HEK293 (cell line): Measurements from ENCODE around the gene APOL2.
"Not testable (repeated sequence)": the region's sequence is repeated elsewhere in the genome, so short reads cannot be mapped to it uniquely, and the experiment has no call there.

ENCODE experiments used
- CTCF ChIA-PET: fragments of 350-600 bp; formaldehyde crosslinking; extraction: SDS; loops from one replicate; lab custom pipeline; 2021; ENCODE audit warnings: antibody characterized with exemption; lab: Yijun Ruan, JAX
- POLR2A ChIA-PET: fragments of 300-600 bp; formaldehyde crosslinking; extraction: SDS; loops from one replicate; lab custom pipeline; 2020; ENCODE audit warnings: antibody characterized with exemption, inconsistent platforms; lab: Yijun Ruan, JAX
- H3K27ac ChIP-seq: fragments of 200-500 bp; sonication (Bioruptor generic); 2 replicates; pipeline ENCODE4 v1.5.1; 2014; ENCODE audit warnings: low read depth, low read length, control low read depth, inconsistent platforms; ENCODE audit errors: extremely low read depth
- H3K36me3 ChIP-seq, 2 experiments: fragments of 200-500 bp in 1 of 2; sonication (Bioruptor generic) in 1 of 2; 1 replicate in 1 of 2; 2 replicates in 1 of 2; pipeline ENCODE4 v1.5.1; 2014 to 2017; ENCODE audit warnings: inconsistent platforms in 2 of 2, low read length in 2 of 2; ENCODE audit not compliant: control insufficient read depth in 2 of 2, insufficient read depth in 1 of 2
- H3K4me1 ChIP-seq: fragments of 200-500 bp; sonication (Bioruptor generic); 2 replicates; pipeline ENCODE4 v1.5.1; 2014; ENCODE audit warnings: mild to moderate bottlenecking, low read length, inconsistent platforms; ENCODE audit not compliant: control insufficient read depth, insufficient read depth
- H3K4me3 ChIP-seq: 2 replicates; pipeline ENCODE4 v1.5.1; 2011; ENCODE audit warnings: low read depth, mild to moderate bottlenecking, control low read depth, low read length, moderate library complexity
- H3K9me3 ChIP-seq: fragments of 200-500 bp; sonication (Bioruptor generic); 2 replicates; pipeline ENCODE4 v1.5.1; 2014; ENCODE audit warnings: low read depth, low read length, inconsistent platforms; ENCODE audit not compliant: control insufficient read depth, insufficient read depth
- ELK4 ChIP-seq: IDR thresholded peaks from 2 replicates; pipeline ENCODE4 v1.6.1; 2011; ENCODE audit warnings: mild to moderate bottlenecking, low read depth, low read length, borderline replicate concordance
- HOXA7 ChIP-seq: sonication (generic); formaldehyde crosslinking; IDR thresholded peaks from 2 replicates; pipeline ENCODE4 v1.8.1; 2022; ENCODE audit warnings: missing genetic modification reagents, borderline replicate concordance
- KLF16 ChIP-seq: fragments of 450-650 bp; formaldehyde crosslinking; IDR thresholded peaks from 2 replicates; pipeline ENCODE4 v1.5.1; 2017; ENCODE audit warnings: missing biosample characterization, missing genetic modification characterization
- OSR2 ChIP-seq: fragments of 450-650 bp; formaldehyde crosslinking; IDR thresholded peaks from 2 replicates; pipeline ENCODE4 v1.5.1; 2016; ENCODE audit warnings: missing biosample characterization, missing genetic modification characterization
- ZBTB1 ChIP-seq: fragments of 450-650 bp; formaldehyde crosslinking; IDR thresholded peaks from 2 replicates; pipeline ENCODE4 v1.5.1; 2016; ENCODE audit warnings: missing biosample characterization, missing genetic modification characterization
- ZFP3 ChIP-seq: fragments of 450-650 bp; formaldehyde crosslinking; IDR thresholded peaks from 2 replicates; pipeline ENCODE4 v1.5.1; 2016; ENCODE audit warnings: low read depth, missing biosample characterization, missing genetic modification characterization
- ZNF114 ChIP-seq: fragments of 450-650 bp; formaldehyde crosslinking; IDR thresholded peaks from 2 replicates; pipeline ENCODE4 v1.5.0; 2017; ENCODE audit warnings: missing biosample characterization, missing genetic modification characterization
- ZNF148 ChIP-seq: fragments of 450-650 bp; formaldehyde crosslinking; IDR thresholded peaks from 2 replicates; pipeline ENCODE4 v1.5.0; 2017; ENCODE audit warnings: missing biosample characterization, missing genetic modification characterization, borderline replicate concordance
- ZNF2 ChIP-seq: fragments of 450-650 bp; formaldehyde crosslinking; IDR thresholded peaks from 2 replicates; pipeline ENCODE4 v1.5.1; 2016; ENCODE audit warnings: missing biosample characterization, missing genetic modification characterization
- ZNF37A ChIP-seq: fragments of 450-650 bp; IDR thresholded peaks from 2 replicates; pipeline ENCODE4 v1.5.1; 2018; ENCODE audit warnings: missing biosample characterization, missing genetic modification characterization
- ZNF426 ChIP-seq: fragments of 450-650 bp; formaldehyde crosslinking; IDR thresholded peaks from 2 replicates; pipeline ENCODE4 v1.5.1; 2017; ENCODE audit warnings: missing biosample characterization, missing genetic modification characterization, mild to moderate bottlenecking, inconsistent platforms, moderate library complexity
- ZNF596 ChIP-seq: fragments of 450-650 bp; IDR thresholded peaks from 2 replicates; pipeline ENCODE4 v1.5.0; 2018; ENCODE audit warnings: missing biosample characterization, mild to moderate bottlenecking, missing genetic modification characterization, moderate library complexity
- ZNF747 ChIP-seq: fragments of 450-650 bp; formaldehyde crosslinking; IDR thresholded peaks from 2 replicates; pipeline ENCODE4 v1.5.1; 2016; ENCODE audit warnings: missing biosample characterization, missing genetic modification characterization
- ZNF76 ChIP-seq: fragments of 450-650 bp; formaldehyde crosslinking; IDR thresholded peaks from 2 replicates; pipeline ENCODE4; 2016; ENCODE audit warnings: low read depth, missing biosample characterization, missing genetic modification characterization, borderline replicate concordance

Gene APOL2

GRCh38 chr22:36274531-36274930, 35.2 kb upstream of the APOL2 start:
- no peak for TF ChIP-seq ZNF747
- no peak for TF ChIP-seq ZNF37A (tag by site-specific recombination)
- no peak for TF ChIP-seq ZNF426 (tag by site-specific recombination)
- TF ChIP-seq ZNF2: no peak
- no peak for TF ChIP-seq OSR2 (tag by site-specific recombination)
- ChIA-PET POLR2A (no interaction called here), CTCF (interaction anchor here (0.7 to 4.7 kb wide), 8 partner anchors 12 to 1214 kb away, joined by 3 to 38 read pairs (median 4); no protein-coding TSS in a partner anchor)
- H3K4me1 ChIP-seq: no peaks in the 10 kb centered on the region
- H3K4me3 ChIP-seq: no peak overlapping the region
- H3K27ac ChIP-seq: no peak overlapping the region
- peaks cover 0 to 3% of the 10 kb centered on the region in 2 experiments; a peak in 1 of 3 replicates for H3K36me3 ChIP-seq
- H3K9me3 ChIP-seq: no peaks in the 10 kb centered on the region

DNA sequence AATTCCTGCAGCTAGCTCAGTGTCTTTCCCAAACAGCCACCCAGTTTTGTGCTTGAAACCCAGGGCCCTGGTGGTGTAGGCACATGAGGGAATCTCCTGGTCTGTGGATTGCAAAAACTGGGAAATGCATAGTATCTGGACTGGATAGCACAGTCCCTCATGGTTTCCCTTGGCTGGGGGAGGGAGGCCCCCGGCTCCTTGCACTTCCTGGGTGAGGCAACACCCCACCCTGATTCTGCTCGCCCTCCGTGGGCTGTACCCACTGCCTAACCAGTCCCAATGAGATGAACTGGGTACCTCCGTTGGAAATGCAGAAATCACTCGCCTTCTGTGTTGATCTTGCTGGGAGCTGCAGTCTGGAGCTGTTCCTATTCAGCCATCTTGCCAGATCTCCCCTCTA, 32.6 kb upstream of the APOL2 start:
- not testable (repeated sequence) for H3K4me1 ChIP-seq, H3K27ac ChIP-seq, H3K4me3 ChIP-seq, H3K36me3 ChIP-seq, H3K9me3 ChIP-seq
- ChIA-PET POLR2A (interaction anchor here (0.6 kb wide), 1 partner anchor 239 kb away, joined by 3 read pairs; no protein-coding TSS in a partner anchor), CTCF (interaction anchor here (2.4 kb wide), 1 partner anchor 15 kb away, joined by 8 read pairs; no protein-coding TSS in a partner anchor)

GRCh38 chr22:36271231-36271630, 31.9 kb upstream of the APOL2 start:
- POLR2A ChIA-PET, H3K4me3 ChIP-seq, H3K36me3 ChIP-seq, H3K4me1 ChIP-seq, H3K9me3 ChIP-seq, H3K27ac ChIP-seq: not testable (repeated sequence)
- CTCF ChIA-PET: interaction anchor here (0.7 to 2.4 kb wide), 4 partner anchors 15 to 54 kb away, joined by 3 to 8 read pairs (median 8); partner anchors contain the start of gene APOL2

DNA sequence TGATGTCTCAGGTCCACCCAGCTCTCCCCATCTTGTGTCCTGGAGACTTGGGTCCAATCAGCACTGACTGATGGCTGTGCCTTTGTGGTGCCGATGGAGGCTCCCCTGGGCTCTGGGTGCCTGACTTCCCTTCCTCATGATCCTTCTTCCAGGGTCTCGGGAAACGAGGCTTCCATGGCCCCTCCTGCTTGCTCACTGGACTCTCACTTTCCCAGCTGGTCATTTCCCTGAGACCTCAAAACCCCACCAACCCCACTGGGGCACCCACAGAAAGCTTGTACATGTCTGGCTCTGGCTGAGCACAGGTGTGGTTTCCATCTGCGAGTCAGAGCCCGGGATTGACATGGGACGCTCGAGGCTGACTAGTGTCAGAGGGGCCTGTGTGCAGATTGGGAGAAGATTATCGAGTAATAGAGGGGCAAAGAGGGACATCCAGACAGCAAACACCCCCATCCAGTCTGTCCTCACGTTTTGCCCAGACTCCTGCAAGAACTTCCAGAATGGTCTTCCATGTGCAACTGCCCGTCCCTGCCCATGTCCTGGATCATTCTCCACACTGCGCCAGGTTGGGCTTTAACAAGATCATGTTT, 28.7 kb upstream of the APOL2 start:
- no peaks in the 10 kb centered on the region for H3K36me3 ChIP-seq
- no peak for TF ChIP-seq HOXA7 (CRISPR knock-in tag)
- TF ChIP-seq, all 188 proteins: peak for 0
- Histone ChIP-seq H3K4me1 (no peaks in the 10 kb centered on the region), H3K4me3 (no peak overlapping the region), H3K27ac (no peak overlapping the region), H3K9me3 (no peaks in the 10 kb centered on the region)
- CTCF ChIA-PET: interaction anchor here (0.9 kb wide), 2 partner anchors 10 to 18 kb away, joined by 3 to 4 read pairs; no protein-coding TSS in a partner anchor
- POLR2A ChIA-PET: no interaction called here

DNA sequence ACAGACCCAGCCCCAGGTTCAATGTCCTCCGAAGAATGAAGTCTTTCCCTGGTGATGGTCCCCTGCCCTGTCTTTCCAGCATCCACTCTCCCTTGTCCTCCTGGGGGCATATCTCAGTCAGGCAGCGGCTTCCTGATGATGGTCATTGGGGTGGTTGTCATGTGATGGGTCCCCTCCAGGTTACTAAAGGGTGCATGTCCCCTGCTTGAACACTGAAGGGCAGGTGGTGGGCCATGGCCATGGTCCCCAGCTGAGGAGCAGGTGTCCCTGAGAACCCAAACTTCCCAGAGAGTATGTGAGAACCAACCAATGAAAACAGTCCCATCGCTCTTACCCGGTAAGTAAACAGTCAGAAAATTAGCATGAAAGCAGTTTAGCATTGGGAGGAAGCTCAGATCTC, 27.7 kb upstream of the APOL2 start:
- POLR2A ChIA-PET: interaction anchor here (1.1 kb wide), 1 partner anchor 28 kb away, joined by 4 read pairs; the partner anchor contains the start of gene APOL2
- Histone ChIP-seq H3K4me1 (no peaks in the 10 kb centered on the region), H3K36me3 (no peaks in the 10 kb centered on the region), H3K9me3 (no peaks in the 10 kb centered on the region), H3K4me3 (no peak overlapping the region), H3K27ac (no peak overlapping the region)
- CTCF ChIA-PET: interaction anchor here (0.9 to 2.7 kb wide), 2 partner anchors 11 to 19 kb away, joined by 3 to 13 read pairs; no protein-coding TSS in a partner anchor
- TF ChIP-seq ZNF114 (tag by site-specific recombination): no peak
- TF ChIP-seq KLF16 (tag by site-specific recombination): no peak
- no peak for TF ChIP-seq ZNF2
- no peak for TF ChIP-seq ZNF76
- no peak for TF ChIP-seq ZNF596
- no peak for TF ChIP-seq ZNF148 (tag by site-specific recombination)
- TF ChIP-seq ZBTB1 (tag by site-specific recombination): no peak
- TF ChIP-seq ZFP3: no peak
- TF ChIP-seq ELK4: no peak

GRCh38 chr22:36263886-36264664, 24.7 kb upstream of the APOL2 start:
- ChIA-PET CTCF (interaction anchor here (1.1 to 2.5 kb wide), 3 partner anchors 21 to 47 kb away, joined by 3 to 11 read pairs (median 3); partner anchors contain the start of gene APOL2), POLR2A (interaction anchor here (0.6 kb wide), 1 partner anchor 14 kb away, joined by 3 read pairs; no protein-coding TSS in a partner anchor)
- not testable (repeated sequence) for H3K4me1 ChIP-seq, H3K4me3 ChIP-seq, H3K9me3 ChIP-seq, H3K27ac ChIP-seq, H3K36me3 ChIP-seq
